Measurements from ENCODE around the gene TH. TPM values are rescaled to one million over a fixed set of nuclear protein-coding genes. Genes with fewer than 3 reads are reported as not detected.

Gene TH
- total and polyA plus RNA-seq, 2 experiments from 2014 or later, result not detected

- Histone ChIP-seq H3K27me3 (peaks cover 29% of the 10 kb centered on the region), H3K27ac (no peak overlapping the region), H3K9me3 (ENCODE audit: low read depth) (no peaks in the 10 kb centered on the region), H3K4me1 (ENCODE audit: low read depth) (no peaks in the 10 kb centered on the region), H3K36me3 (no peaks in the 10 kb centered on the region), H3K4me3 (no peak overlapping the region)
- no peak for TF ChIP-seq CTCF (IDR thresholded peaks at IDR 0.05; ENCODE audit: low read depth, low read length)
- DNase-seq (ENCODE audit: low read depth in 1 of 2, low spot score in 1 of 2), result no peak
Measured at GRCh38 chr11:2135018-2135569, 36.5 kb downstream of the TH start.

GRCh38 chr11:2134022-2135010 is 37.3 kb downstream of the TH start:
- Histone ChIP-seq H3K4me3 (no peak overlapping the region), H3K27me3 (peaks cover 21% of the 10 kb centered on the region), H3K9me3 (ENCODE audit: low read depth) (no peaks in the 10 kb centered on the region), H3K27ac (no peak overlapping the region), H3K36me3 (no peaks in the 10 kb centered on the region), H3K4me1 (ENCODE audit: low read depth) (no peaks in the 10 kb centered on the region)
- DNase-seq (ENCODE audit: low read depth in 1 of 2, low spot score in 1 of 2), result no peak
- no peak for TF ChIP-seq CTCF (IDR thresholded peaks at IDR 0.05; ENCODE audit: low read depth, low read length)

- Histone ChIP-seq H3K9me3 (ENCODE audit: low read depth) (no peaks in the 10 kb centered on the region), H3K27me3 (peaks cover 12% of the 10 kb centered on the region), H3K4me1 (ENCODE audit: low read depth) (no peaks in the 10 kb centered on the region), H3K4me3 (no peak overlapping the region), H3K36me3 (no peaks in the 10 kb centered on the region), H3K27ac (no peak overlapping the region)
- no peak for TF ChIP-seq CTCF (IDR thresholded peaks at IDR 0.05; ENCODE audit: low read depth, low read length)
- no peak for DNase-seq (ENCODE audit: low read depth in 1 of 2, low spot score in 1 of 2)
Measured at GRCh38 chr11:2133241-2134021, 38.2 kb downstream of the TH start.

- no peak for TF ChIP-seq CTCF (IDR thresholded peaks at IDR 0.05; ENCODE audit: low read depth, low read length)
- Histone ChIP-seq H3K4me1 (ENCODE audit: low read depth) (no peaks in the 10 kb centered on the region), H3K9me3 (ENCODE audit: low read depth) (no peaks in the 10 kb centered on the region), H3K27ac (no peak overlapping the region), H3K27me3 (peaks cover 6% of the 10 kb centered on the region), H3K4me3 (no peak overlapping the region), H3K36me3 (no peaks in the 10 kb centered on the region)
- DNase-seq (ENCODE audit: low read depth in 1 of 2, low spot score in 1 of 2), result no peak
Measured at GRCh38 chr11:2132874-2133240, 38.8 kb downstream of the TH start.

GRCh38 chr11:2132246-2132645 is 39.4 kb downstream of the TH start:
- H3K4me1 ChIP-seq (ENCODE audit: low read depth), result no peaks in the 10 kb centered on the region
- no peak for TF ChIP-seq CTCF (IDR thresholded peaks at IDR 0.05; ENCODE audit: low read depth, low read length)
- no peak overlapping the region for H3K4me3 ChIP-seq
- no peaks in the 10 kb centered on the region for H3K36me3 ChIP-seq
- DNase-seq (ENCODE audit: low read depth in 1 of 2, low spot score in 1 of 2), result no peak
- H3K27me3 ChIP-seq, result peaks cover under 1% of the 10 kb centered on the region
- no peaks in the 10 kb centered on the region for H3K9me3 ChIP-seq (ENCODE audit: low read depth)
- no peak overlapping the region for H3K27ac ChIP-seq

Data from cardiac muscle cell (in vitro differentiated cells and primary cell).